ENCODE results near the gene CDKL1. TPM values are rescaled to one million over a fixed set of nuclear protein-coding genes. Genes with fewer than 3 reads are reported as not detected.
"Not testable (repeated sequence)": the region's sequence is repeated elsewhere in the genome, so short reads cannot be mapped to it uniquely, and the experiment has no call there.

The CDKL1 gene
- total and polyA plus RNA-seq, 2 donors (not counting 3 experiments of a cell fraction or from before 2014, with no cell fraction given): 2.6 to 9.7 TPM

DNA sequence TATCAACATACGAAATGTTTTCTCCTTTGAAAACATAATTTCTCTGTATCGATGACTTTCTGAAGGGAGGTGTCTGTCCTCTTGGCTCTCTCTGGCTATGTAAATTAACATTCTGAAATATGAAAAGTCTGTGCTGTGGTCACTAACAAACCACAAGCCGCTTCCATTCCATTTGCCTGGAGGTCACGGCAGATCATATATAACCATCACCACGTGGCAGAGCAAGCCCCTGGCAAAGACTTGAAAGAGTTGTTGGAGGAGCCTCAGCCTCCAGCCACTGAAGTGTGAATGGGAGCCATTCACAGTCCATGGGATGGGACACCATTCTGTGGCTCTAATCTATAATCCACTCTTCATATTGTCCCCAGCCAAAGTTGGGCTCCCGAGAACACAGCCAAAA lies 39.6 kb downstream of the CDKL1 start:
- TF ChIP-seq POLR2AphosphoS5 (IDR thresholded peaks at IDR 0.05; ENCODE audit: insufficient read depth, low read depth, low read length) (no peak), JUN (IDR thresholded peaks at IDR 0.05; ENCODE audit: borderline replicate concordance, insufficient read depth, insufficient read length, low read depth) (no peak), EZH2 (IDR thresholded peaks at IDR 0.05; ENCODE audit: borderline replicate concordance, low read depth, low read length, severe bottlenecking) (no peak), GATA2 (IDR thresholded peaks at IDR 0.05; ENCODE audit: insufficient read depth, insufficient read length, low read depth, low read length) (no peak), POLR2A (IDR thresholded peaks at IDR 0.05; ENCODE audit: low read depth, low read length) (no peak), MYC (IDR thresholded peaks at IDR 0.05; ENCODE audit: low read depth, low read length) (no peak), FOS (IDR thresholded peaks at IDR 0.05; ENCODE audit: borderline replicate concordance, insufficient read depth, low read length) (no peak)
- TF ChIP-seq, protein P1, sequence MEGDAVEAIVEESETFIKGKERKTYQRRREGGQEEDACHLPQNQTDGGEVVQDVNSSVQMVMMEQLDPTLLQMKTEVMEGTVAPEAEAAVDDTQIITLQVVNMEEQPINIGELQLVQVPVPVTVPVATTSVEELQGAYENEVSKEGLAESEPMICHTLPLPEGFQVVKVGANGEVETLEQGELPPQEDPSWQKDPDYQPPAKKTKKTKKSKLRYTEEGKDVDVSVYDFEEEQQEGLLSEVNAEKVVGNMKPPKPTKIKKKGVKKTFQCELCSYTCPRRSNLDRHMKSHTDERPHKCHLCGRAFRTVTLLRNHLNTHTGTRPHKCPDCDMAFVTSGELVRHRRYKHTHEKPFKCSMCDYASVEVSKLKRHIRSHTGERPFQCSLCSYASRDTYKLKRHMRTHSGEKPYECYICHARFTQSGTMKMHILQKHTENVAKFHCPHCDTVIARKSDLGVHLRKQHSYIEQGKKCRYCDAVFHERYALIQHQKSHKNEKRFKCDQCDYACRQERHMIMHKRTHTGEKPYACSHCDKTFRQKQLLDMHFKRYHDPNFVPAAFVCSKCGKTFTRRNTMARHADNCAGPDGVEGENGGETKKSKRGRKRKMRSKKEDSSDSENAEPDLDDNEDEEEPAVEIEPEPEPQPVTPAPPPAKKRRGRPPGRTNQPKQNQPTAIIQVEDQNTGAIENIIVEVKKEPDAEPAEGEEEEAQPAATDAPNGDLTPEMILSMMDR (IDR thresholded peaks at IDR 0.05; ENCODE audit: extremely low read depth in 1 of 2, insufficient read depth in 1 of 2, low read depth in 1 of 2, low read length in 2 of 2): no peak
- dilution Hi-C loops (cut with MboI; ENCODE audit: extremely low pct_ligation_motif_present, low sequenced_read_pairs): no loop called here
- H4K20me1 ChIP-seq (replicated peaks; ENCODE audit: control insufficient read depth, extremely low read depth, insufficient read depth, low read length): no peaks in the 10 kb centered on the region
- no peaks in the 10 kb centered on the region for H3K9me3 ChIP-seq (replicated peaks; ENCODE audit: control insufficient read depth, insufficient read depth, low read length)
- H3K9ac ChIP-seq (replicated peaks; ENCODE audit: extremely low read depth, insufficient read depth, low read length): no peak overlapping the region
- DNase-seq (ENCODE audit: low read depth, low spot score) (no peak), FAIRE-seq (no peak)
- no peak overlapping the region for H2AFZ ChIP-seq (ENCODE audit: low read depth, low read length)
- no peaks in the 10 kb centered on the region for H3K79me2 ChIP-seq (ENCODE audit: control insufficient read depth, insufficient read depth, low read length)
- H3K9me1 ChIP-seq (replicated peaks; ENCODE audit: control insufficient read depth, extremely low read depth, insufficient read depth, low read length): no peaks in the 10 kb centered on the region
- H3K36me3 ChIP-seq (ENCODE audit: control insufficient read depth in 2 of 2, extremely low read depth in 1 of 2, insufficient read depth in 2 of 2, low read length in 2 of 2): no peaks in the 10 kb centered on the region
- no peak overlapping the region for H3K4me2 ChIP-seq (ENCODE audit: insufficient read depth, low read length)
- no peaks in the 10 kb centered on the region for H3K4me1 ChIP-seq (ENCODE audit: control insufficient read depth, extremely low read depth, insufficient read depth, low read length)
- POLR2A ChIA-PET: no interaction called here
- intact Hi-C loops (cut with micrococcal nuclease): no loop called here
- no TSS peak for BruUV-seq (replicated peaks)
- H3K4me3 ChIP-seq (replicated peaks in 1 of 3; ENCODE audit: insufficient read depth in 1 of 3, low read depth in 1 of 3, low read length in 3 of 3): no peak overlapping the region
- no peak overlapping the region for H3K27ac ChIP-seq (ENCODE audit: insufficient read depth, low read depth, low read length)
- CTCF ChIA-PET: no interaction called here
- no peaks in the 10 kb centered on the region for H3K27me3 ChIP-seq (ENCODE audit: control insufficient read depth in 2 of 2, insufficient read depth in 2 of 2, low read length in 2 of 2)

DNA sequence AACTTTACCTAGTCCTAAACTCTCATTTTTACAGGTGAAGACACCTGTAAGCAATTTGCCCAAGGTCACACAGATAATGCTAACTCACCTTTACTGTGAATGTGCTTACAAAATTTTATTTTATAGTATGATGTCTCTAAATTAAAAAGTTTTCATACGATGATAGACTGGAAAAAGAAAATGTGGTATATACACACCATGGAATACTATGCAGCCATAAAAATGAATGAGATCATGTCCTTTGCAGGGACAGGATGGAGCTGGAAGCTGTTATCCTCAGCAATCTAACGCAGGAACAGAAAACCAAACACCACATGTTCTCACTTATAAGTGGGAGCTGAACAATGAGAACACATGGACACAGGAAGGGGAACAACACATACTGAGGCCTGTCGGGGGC lies 40.4 kb downstream of the CDKL1 start:
- H3K27me3 ChIP-seq (ENCODE audit: control insufficient read depth in 2 of 2, insufficient read depth in 2 of 2, low read length in 2 of 2); FAIRE-seq; H3K79me2 ChIP-seq (ENCODE audit: control insufficient read depth, insufficient read depth, low read length); H3K9ac ChIP-seq (replicated peaks; ENCODE audit: extremely low read depth, insufficient read depth, low read length); H2AFZ ChIP-seq (ENCODE audit: low read depth, low read length); POLR2A ChIA-PET; H3K9me3 ChIP-seq (replicated peaks; ENCODE audit: control insufficient read depth, insufficient read depth, low read length); H3K4me2 ChIP-seq (ENCODE audit: insufficient read depth, low read length); H3K9me1 ChIP-seq (replicated peaks; ENCODE audit: control insufficient read depth, extremely low read depth, insufficient read depth, low read length); BruUV-seq (replicated peaks); H3K4me3 ChIP-seq (replicated peaks in 1 of 3; ENCODE audit: insufficient read depth in 1 of 3, low read depth in 1 of 3, low read length in 3 of 3); DNase-seq (ENCODE audit: low read depth, low spot score); H3K36me3 ChIP-seq (ENCODE audit: control insufficient read depth in 2 of 2, extremely low read depth in 1 of 2, insufficient read depth in 2 of 2, low read length in 2 of 2); H3K27ac ChIP-seq (ENCODE audit: insufficient read depth, low read depth, low read length); H3K4me1 ChIP-seq (ENCODE audit: control insufficient read depth, extremely low read depth, insufficient read depth, low read length); H4K20me1 ChIP-seq (replicated peaks; ENCODE audit: control insufficient read depth, extremely low read depth, insufficient read depth, low read length); dilution Hi-C loops (cut with MboI; ENCODE audit: extremely low pct_ligation_motif_present, low sequenced_read_pairs); intact Hi-C loops (cut with micrococcal nuclease): not testable (repeated sequence)
- CTCF ChIA-PET: interaction anchor here (0.9 kb wide), 1 partner anchor 11 kb away, joined by 3 read pairs; no protein-coding TSS in a partner anchor

All from endothelial cell of umbilical vein (primary cell).